H1 (cell line): ENCODE results near the gene NELL2. TPM values are rescaled to one million over a fixed set of nuclear protein-coding genes. Genes with fewer than 3 reads are reported as not detected.

Experiments
- CTCF ChIA-PET: fragments of 300-600 bp; sonication (Branson Sonifier 250); formaldehyde crosslinking; loops from one replicate; lab custom pipeline; 2021; ENCODE audit not compliant: partially characterized antibody; lab: Charles Lee
- POLR2A ChIA-PET: fragments of 300-600 bp; sonication (Branson Sonifier 250); formaldehyde crosslinking; loops from one replicate; lab custom pipeline; 2021; ENCODE audit warnings: inconsistent platforms; ENCODE audit not compliant: partially characterized antibody; lab: Charles Lee
- DNase-seq, 2 experiments: peaks; one replicate each; pipeline versions ENCODE4 v3.0.0 to v3.0.0-alpha.2; 2010 to 2022; ENCODE audit warnings: low spot score in 2 of 2, low read depth in 1 of 2, mixed read lengths in 1 of 2
- FAIRE-seq: peaks from 2 replicates; lab custom pipeline; 2011; peaks lifted over from hg19 to GRCh38; lab: Jason Lieb, UNC
- H2AFZ ChIP-seq: 2 replicates; pipeline ENCODE4 v1.8.1; 2012; ENCODE audit warnings: low read length, inconsistent platforms
- H2AK5ac ChIP-seq: 2 replicates; pipeline ENCODE4 v1.6.1; 2013; ENCODE audit warnings: low read depth, low read length
- H2BK120ac ChIP-seq: replicated peaks from 2 replicates; pipeline ENCODE3; 2013; ENCODE audit warnings: low read depth, low read length, inconsistent platforms
- H2BK12ac ChIP-seq: 2 replicates; pipeline ENCODE4 v1.6.1; 2013; ENCODE audit warnings: low read depth, low read length
- H2BK15ac ChIP-seq: 2 replicates; pipeline ENCODE4 v1.6.1; 2013; ENCODE audit warnings: low read length
- H2BK20ac ChIP-seq: 2 replicates; pipeline ENCODE4 v1.6.1; 2013; ENCODE audit warnings: low read length
- H2BK5ac ChIP-seq: 2 replicates; pipeline ENCODE4 v1.6.1; 2013; ENCODE audit warnings: low read depth, low read length
- H3K14ac ChIP-seq: 2 replicates; pipeline ENCODE4 v1.6.1; 2013; ENCODE audit warnings: inconsistent platforms; ENCODE audit not compliant: insufficient read length
- H3K18ac ChIP-seq: 2 replicates; pipeline ENCODE4 v1.6.1; 2013; ENCODE audit warnings: low read length; ENCODE audit errors: extremely low read depth
- H3K23ac ChIP-seq: 2 replicates; pipeline ENCODE4 v1.6.1; 2013; ENCODE audit warnings: inconsistent platforms; ENCODE audit not compliant: insufficient read length
- H3K23me2 ChIP-seq: 2 replicates; pipeline ENCODE4 v1.6.1; 2013; ENCODE audit warnings: low read depth, low read length
- H3K27ac ChIP-seq: 2 replicates; pipeline ENCODE4 v1.6.1; 2011; ENCODE audit warnings: low read depth, low read length, inconsistent platforms
- H3K27me3 ChIP-seq, 4 experiments: replicated peaks in 1 of 4; 1 replicate in 1 of 4; 2 replicates in 3 of 4; pipeline versions ENCODE4 v1.6.1 to v1.8.1; 2011 to 2013; ENCODE audit warnings: low read length in 3 of 4, mild to moderate bottlenecking in 3 of 4, inconsistent platforms in 2 of 4, mixed read lengths in 2 of 4, moderate library complexity in 1 of 4; ENCODE audit not compliant: control insufficient read depth in 3 of 4, insufficient read depth in 3 of 4; ENCODE audit errors: extremely low read depth in 1 of 4
- H3K36me3 ChIP-seq, 4 experiments: 2 replicates each; pipeline versions ENCODE4 v1.6.1 to v1.8.1; 2011 to 2013; ENCODE audit warnings: mild to moderate bottlenecking in 4 of 4, low read length in 3 of 4, moderate library complexity in 2 of 4, control low read depth in 1 of 4, inconsistent platforms in 1 of 4; ENCODE audit not compliant: insufficient read depth in 4 of 4, control insufficient read depth in 2 of 4
- H3K4ac ChIP-seq: replicated peaks from 2 replicates; pipeline ENCODE3; 2013; ENCODE audit warnings: low read length, low read depth, mixed read lengths, inconsistent platforms; ENCODE audit not compliant: insufficient read length
- H3K4me1 ChIP-seq, 4 experiments: replicated peaks in 1 of 4; 1 replicate in 1 of 4; 2 replicates in 3 of 4; pipeline versions ENCODE4 v1.6.1 to v1.8.1; 2011 to 2013; ENCODE audit warnings: low read length in 3 of 4, inconsistent platforms in 2 of 4, mixed read lengths in 1 of 4; ENCODE audit not compliant: insufficient read depth in 4 of 4, control insufficient read depth in 3 of 4
- H3K4me2 ChIP-seq, 2 experiments: 2 replicates each; pipeline versions ENCODE4 v1.6.1 to v1.8.1; 2011 to 2013; ENCODE audit warnings: low read depth in 2 of 2, low read length in 2 of 2, control low read depth in 1 of 2, inconsistent platforms in 1 of 2, mild to moderate bottlenecking in 1 of 2; ENCODE audit not compliant: insufficient read depth in 1 of 2
- H3K4me3 ChIP-seq, 4 experiments: fragments of 200-600, 300-600 bp in 1 of 4; sonication (generic), shearing (Covaris generic), sonication (Bioruptor Twin) in 1 of 4; 2 replicates each; pipeline versions ENCODE4 v1.5.1 to v1.8.1; 2011 to 2016; ENCODE audit warnings: low read length in 4 of 4, low read depth in 3 of 4, control low read depth in 2 of 4, inconsistent platforms in 2 of 4, mild to moderate bottlenecking in 2 of 4, mixed read lengths in 1 of 4, moderate library complexity in 1 of 4; ENCODE audit not compliant: insufficient read depth in 2 of 4; ENCODE audit errors: extremely low read depth in 1 of 4
- H3K56ac ChIP-seq: replicated peaks from 2 replicates; pipeline ENCODE3; 2013; ENCODE audit warnings: low read depth, mild to moderate bottlenecking, mixed read lengths, low read length, inconsistent platforms; ENCODE audit not compliant: insufficient read length
- H3K79me1 ChIP-seq: 2 replicates; pipeline ENCODE4 v1.6.1; 2013; ENCODE audit warnings: low read depth, low read length, control low read depth
- H3K79me2 ChIP-seq, 2 experiments: 2 replicates each; pipeline versions ENCODE4 v1.6.1 to v1.8.1; 2012 to 2013; ENCODE audit warnings: low read length in 2 of 2, mild to moderate bottlenecking in 2 of 2, inconsistent platforms in 1 of 2; ENCODE audit not compliant: insufficient read depth in 2 of 2, control insufficient read depth in 1 of 2
- H3K9ac ChIP-seq, 4 experiments: replicated peaks in 1 of 4; 1 replicate in 1 of 4; 2 replicates in 3 of 4; pipeline versions ENCODE4 v1.6.1 to v1.8.1; 2011 to 2013; ENCODE audit warnings: low read depth in 3 of 4, low read length in 3 of 4, control low read depth in 2 of 4, mild to moderate bottlenecking in 2 of 4, moderate library complexity in 2 of 4, inconsistent platforms in 1 of 4; ENCODE audit errors: extremely low read depth in 1 of 4
- H3K9me3 ChIP-seq, 2 experiments: 2 replicates each; pipeline versions ENCODE4 v1.6.1 to v1.8.1; 2012 to 2013; ENCODE audit warnings: mild to moderate bottlenecking in 2 of 2, moderate library complexity in 2 of 2, control low read depth in 1 of 2, inconsistent platforms in 1 of 2, low read depth in 1 of 2, low read length in 1 of 2, mixed read lengths in 1 of 2; ENCODE audit not compliant: insufficient read depth in 2 of 2
- H4K20me1 ChIP-seq, 2 experiments: replicated peaks in 1 of 2; 2 replicates each; pipeline versions ENCODE3 to v1.8.1; 2011 to 2013; ENCODE audit warnings: inconsistent platforms in 2 of 2, low read length in 2 of 2, mild to moderate bottlenecking in 1 of 2; ENCODE audit not compliant: insufficient read depth in 2 of 2, control insufficient read depth in 1 of 2
- H4K5ac ChIP-seq: 2 replicates; pipeline ENCODE4 v1.6.1; 2013; ENCODE audit warnings: low read length, low read depth, mixed read lengths, inconsistent platforms; ENCODE audit not compliant: insufficient read length
- H4K8ac ChIP-seq: 2 replicates; pipeline ENCODE4 v1.8.0; 2013; ENCODE audit warnings: mild to moderate bottlenecking, moderate library complexity, low read length, inconsistent platforms; ENCODE audit not compliant: insufficient read depth; ENCODE audit errors: extremely low read depth
- H4K91ac ChIP-seq: replicated peaks from 2 replicates; pipeline ENCODE3; 2013; ENCODE audit warnings: low read length, mixed read lengths, inconsistent platforms; ENCODE audit not compliant: insufficient read length
- CBX8 ChIP-seq: fragments of 300-800, 300-1000 bp; sonication (generic); IDR thresholded peaks from 2 replicates; pipeline ENCODE4 v1.7.1; 2016; ENCODE audit warnings: low read depth, low read length, borderline replicate concordance
- TBP ChIP-seq: IDR thresholded peaks from 2 replicates; pipeline ENCODE4 v1.6.1; 2011; ENCODE audit warnings: low read depth, low read length, improper control_type of control experiment
- WGBS, 2 experiments: shearing (Covaris generic) in 1 of 2; methylation state at CpG; one replicate each; pipeline versions ENCODE4 v1.1.6 to v1.1.7; 2013 to 2015; ENCODE audit warnings: low lambda C conversion rate in 2 of 2, mixed read lengths in 2 of 2, inconsistent platforms in 1 of 2, low coverage in 1 of 2, missing lambda C conversion rate in 1 of 2; ENCODE audit not compliant: insufficient replicate concordance in 2 of 2, insufficient coverage in 1 of 2, insufficient read length in 1 of 2; ENCODE audit errors: extremely low coverage in 1 of 2, missing lambda C conversion rate in 1 of 2; 5-methylcytosine and 5-hydroxymethylcytosine counted together
- polyA plus RNA-seq, 7 experiments: library from polyadenylated mRNA; depleted of rRNA in 3 of 7; stranded (reverse) in 5 of 7; unstranded in 2 of 7; fragments of >200 nt in 5 of 7; fragments of 200-250 nt in 2 of 7; gene quantifications; 1 replicate in 5 of 7; 2 replicates in 1 of 7; 4 replicates in 1 of 7; pipeline versions ENCODE4 v1.2.1 to v1.2.3, GENCODE V29; 2011 to 2013; ENCODE audit warnings: missing spikeins in 2 of 7, mixed read lengths in 2 of 7
- total RNA-seq: library from RNA; stranded (reverse); fragmentation: NEBNext Ultra II Directional; extraction: Animal tissue kit (Norgen Biotek cat#: 25700); gene quantifications from 2 replicates; pipeline ENCODE4 v1.2.1, GENCODE V29; 2021
- TF ChIP-seq, protein P1 (sequence below): IDR thresholded peaks from 2 replicates; pipeline ENCODE4 v1.6.1; 2012; ENCODE audit warnings: inconsistent platforms

Gene NELL2
- total and polyA plus RNA-seq, 2 of the 8 experiments (the other 6 are each of a cell fraction or from before 2014, with no cell fraction given): 54.2 to 56.8 TPM

DNA sequence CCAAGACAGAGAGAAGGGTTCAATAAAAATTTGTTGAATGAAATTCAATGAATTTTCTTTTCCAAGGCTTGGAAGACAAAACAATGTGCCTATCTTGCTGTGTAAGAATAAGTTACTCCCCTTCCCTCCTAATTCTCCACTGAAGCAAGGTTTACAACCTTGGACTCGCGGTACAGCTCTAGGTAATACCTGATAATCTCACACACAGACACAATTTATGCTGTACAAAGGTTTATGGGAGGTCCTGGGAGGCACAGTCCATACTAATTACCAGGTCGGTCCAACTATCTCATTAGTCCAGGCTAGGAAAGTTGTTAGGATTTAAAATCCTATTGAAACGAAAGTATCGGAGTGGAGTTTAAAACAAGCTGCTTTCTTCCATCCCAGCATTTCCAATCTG lies 42.6 kb downstream of the NELL2 start:
- Histone ChIP-seq H3K4me2 (no peak overlapping the region), H2BK5ac (no peak overlapping the region), H3K4me3 (no peak overlapping the region), H3K23me2 (no peaks in the 10 kb centered on the region), H3K18ac (no peak overlapping the region), H3K27ac (no peak overlapping the region), H3K4me1 (peaks cover 0 to 3% (median 0%) of the 10 kb centered on the region in 4 experiments; a peak in 2 of 7 replicates), H3K14ac (no peak overlapping the region), H3K79me2 (peaks cover 0 to 5% of the 10 kb centered on the region in 2 experiments; a peak in 3 of 4 replicates), H3K56ac (no peak overlapping the region), H2BK12ac (no peak overlapping the region), H3K23ac (no peak overlapping the region), H3K4ac (no peak overlapping the region), H4K91ac (no peak overlapping the region), H3K36me3 (no peaks in the 10 kb centered on the region), H3K9me3 (no peaks in the 10 kb centered on the region), H2AK5ac (no peak overlapping the region), H4K5ac (no peak overlapping the region), H2BK15ac (no peak overlapping the region), H3K79me1 (no peaks in the 10 kb centered on the region), H3K27me3 (no peaks in the 10 kb centered on the region), H2BK20ac (no peak overlapping the region), H2AFZ (no peak overlapping the region), H4K8ac (no peak overlapping the region), H4K20me1 (no peaks in the 10 kb centered on the region), H2BK120ac (no peak overlapping the region), H3K9ac (no peak overlapping the region)
- no peak for DNase-seq
- POLR2A ChIA-PET: no interaction called here
- CTCF ChIA-PET: no interaction called here
- no peak for FAIRE-seq
- TF ChIP-seq CBX8 (no peak), TBP (no peak)
- TF ChIP-seq, protein P1, sequence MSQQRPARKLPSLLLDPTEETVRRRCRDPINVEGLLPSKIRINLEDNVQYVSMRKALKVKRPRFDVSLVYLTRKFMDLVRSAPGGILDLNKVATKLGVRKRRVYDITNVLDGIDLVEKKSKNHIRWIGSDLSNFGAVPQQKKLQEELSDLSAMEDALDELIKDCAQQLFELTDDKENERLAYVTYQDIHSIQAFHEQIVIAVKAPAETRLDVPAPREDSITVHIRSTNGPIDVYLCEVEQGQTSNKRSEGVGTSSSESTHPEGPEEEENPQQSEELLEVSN: no peak
- 95% methylated on average over 5 of the region's 5 CpGs; no CpG with 5 or more reads in 1 of the 2 experiments for WGBS, 2 experiments
